K562 (cell line): ENCODE data around the gene NR0B2. TPM values are rescaled to one million over a fixed set of nuclear protein-coding genes. Genes with fewer than 3 reads are reported as not detected.
A peak's percentile ranks its signal among the peaks of the same experiment; 100 is the strongest.

Source experiments
- ATAC-seq: fragments of 200-7000 bp; cut with Tn5 transposase; 3 replicates; pipeline ENCODE4 v1.9.1; 2020; ENCODE audit warnings: moderate library complexity
- BruUV-seq: library from RNA; stranded (reverse); fragments of 400-500 nt; replicated peaks from 2 replicates; lab custom pipeline; 2021; lab: Mats Ljungman, UMichigan
- CTCF ChIA-PET: fragments of 300-600 bp; formaldehyde crosslinking; extraction: SDS; loops from one replicate; lab custom pipeline; 2021; ENCODE audit warnings: low intra/inter-chr PET ratio; lab: Yijun Ruan, JAX
- POLR2A ChIA-PET: fragments of 300-600, 350-650 bp; sonication (Branson Sonifier 250); formaldehyde crosslinking; extraction: SDS; loops from one replicate; lab custom pipeline; 2021; ENCODE audit warnings: antibody characterized with exemption, inconsistent platforms; lab: Yijun Ruan, JAX
- DNase-seq, 4 experiments: peaks; one replicate each; pipeline versions ENCODE4 v3.0.0 to v3.0.0-alpha.2; 2011 to 2018; ENCODE audit warnings: low spot score in 3 of 4, mixed read lengths in 3 of 4; ENCODE audit errors: extremely low read depth in 1 of 4
- FAIRE-seq: peaks from 2 replicates; lab custom pipeline; 2011; peaks lifted over from hg19 to GRCh38; lab: Jason Lieb, UNC
- H2AFZ ChIP-seq: 2 replicates; pipeline ENCODE4 v1.6.0; 2011; ENCODE audit warnings: low read depth, low read length, control low read depth, inconsistent platforms
- H3K27ac ChIP-seq: fragments of 200-600 bp; 3 replicates; pipeline ENCODE4 v1.8.0; 2011; ENCODE audit warnings: low read depth, mild to moderate bottlenecking, control low read depth, inconsistent platforms, low read length, moderate library complexity, mixed read lengths; ENCODE audit errors: extremely low read depth
- H3K27me3 ChIP-seq, 2 experiments: fragments of 300-600 bp in 1 of 2; 2 replicates in 1 of 2; 3 replicates in 1 of 2; pipeline versions ENCODE4 v1.6.0 to v1.8.0; 2011; ENCODE audit warnings: inconsistent platforms in 2 of 2, low read length in 2 of 2, mild to moderate bottlenecking in 1 of 2, mixed read lengths in 1 of 2, moderate library complexity in 1 of 2; ENCODE audit not compliant: control insufficient read depth in 2 of 2, insufficient read depth in 2 of 2
- H3K36me3 ChIP-seq: fragments of 300-600 bp; 3 replicates; pipeline ENCODE4 v1.8.0; 2011; ENCODE audit warnings: mild to moderate bottlenecking, low read length, inconsistent platforms; ENCODE audit not compliant: control insufficient read depth, insufficient read depth
- H3K4me1 ChIP-seq, 2 experiments: fragments of 200-600 bp in 1 of 2; replicated peaks in 1 of 2; 2 replicates in 1 of 2; 3 replicates in 1 of 2; pipeline versions ENCODE4 v1.5.1 to v1.8.0; 2011; ENCODE audit warnings: inconsistent platforms in 2 of 2, low read length in 2 of 2, mild to moderate bottlenecking in 1 of 2, mixed read lengths in 1 of 2, moderate library complexity in 1 of 2; ENCODE audit not compliant: control insufficient read depth in 2 of 2, insufficient read depth in 2 of 2
- H3K4me2 ChIP-seq: 2 replicates; pipeline ENCODE4 v1.6.1; 2011; ENCODE audit warnings: low read length, control low read depth, inconsistent platforms, mixed read lengths; ENCODE audit not compliant: insufficient read depth
- H3K4me3 ChIP-seq: fragments of 200-600 bp; sonication (generic), shearing (Covaris generic); 2 replicates; pipeline ENCODE4 v1.5.1; 2016; ENCODE audit warnings: control low read depth, inconsistent platforms
- H3K79me2 ChIP-seq: fragments of 200-600 bp; 3 replicates; pipeline ENCODE4 v1.8.0; 2011; ENCODE audit warnings: low read length, inconsistent platforms; ENCODE audit not compliant: control insufficient read depth, insufficient read depth
- H3K9ac ChIP-seq, 2 experiments: 2 replicates each; pipeline versions ENCODE4 v1.6.0 to v1.6.1; 2011; ENCODE audit warnings: low read depth in 2 of 2, low read length in 2 of 2, control low read depth in 1 of 2, inconsistent platforms in 1 of 2, mild to moderate bottlenecking in 1 of 2, mixed read lengths in 1 of 2; ENCODE audit not compliant: insufficient read depth in 1 of 2
- H3K9me1 ChIP-seq: one replicate; pipeline ENCODE4 v1.6.0; 2011; ENCODE audit warnings: inconsistent platforms, mild to moderate bottlenecking, low read length, moderate library complexity; ENCODE audit not compliant: control insufficient read depth, insufficient read depth
- H3K9me3 ChIP-seq: replicated peaks from 2 replicates; pipeline ENCODE4 v1.5.1; 2011; ENCODE audit warnings: low read depth, low read length, inconsistent platforms; ENCODE audit not compliant: control insufficient read depth, insufficient read depth
- H4K20me1 ChIP-seq: replicated peaks from 2 replicates; pipeline ENCODE4 v1.6.1; 2011; ENCODE audit warnings: low read length, inconsistent platforms, mixed read lengths; ENCODE audit not compliant: control insufficient read depth, insufficient read depth
- BACH1 ChIP-seq: fragments of 200-800 bp; sonication (Bioruptor generic); IDR thresholded peaks from 2 replicates; pipeline ENCODE4 v1.6.1; 2016; ENCODE audit warnings: missing genetic modification characterization, missing compliant biosample characterization
- IRF2 ChIP-seq: sonication (generic); formaldehyde crosslinking; IDR thresholded peaks from 2 replicates; pipeline ENCODE4 v1.8.1; 2022; ENCODE audit warnings: mild to moderate bottlenecking, missing genetic modification reagents
- RFX5 ChIP-seq: IDR thresholded peaks from 2 replicates; pipeline ENCODE4 v1.6.1; 2011; ENCODE audit warnings: low read depth, mild to moderate bottlenecking, improper control_type of control experiment, low read length
- SAP30 ChIP-seq: fragments of 200-600 bp; sonication (generic); IDR thresholded peaks from 2 replicates; pipeline ENCODE4 v1.6.1; 2012; ENCODE audit warnings: borderline replicate concordance, low read depth, mild to moderate bottlenecking, moderate library complexity, low read length, control low read depth, inconsistent platforms; ENCODE audit not compliant: insufficient read depth, poor library complexity, severe bottlenecking
- TOE1 ChIP-seq, 2 experiments: fragments of 450-650 bp in 1 of 2; sonication (generic) in 1 of 2; formaldehyde crosslinking in 1 of 2; IDR thresholded peaks; 2 replicates each; pipeline versions ENCODE4 v1.7.1 to v1.8.0; 2016 to 2022; ENCODE audit warnings: borderline replicate concordance in 2 of 2, mild to moderate bottlenecking in 2 of 2, antibody characterized with exemption in 1 of 2, inconsistent platforms in 1 of 2, low read depth in 1 of 2, missing genetic modification reagents in 1 of 2, moderate library complexity in 1 of 2
- ZBTB33 ChIP-seq: sonication (generic); formaldehyde crosslinking; IDR thresholded peaks from 2 replicates; pipeline ENCODE4 v1.8.1; 2023; ENCODE audit warnings: mild to moderate bottlenecking, missing genetic modification reagents
- ZNF165 ChIP-seq: fragments of 250-450 bp; sonication (Bioruptor Pico); IDR thresholded peaks from 2 replicates; pipeline ENCODE4 v1.4.0; 2020; ENCODE audit warnings: borderline replicate concordance
- ZNF584 ChIP-seq: fragments of 200-800 bp; sonication (Bioruptor generic); IDR thresholded peaks from 2 replicates; pipeline ENCODE4 v1.6.1; 2016; ENCODE audit warnings: low read depth, mild to moderate bottlenecking, missing genetic modification characterization, missing compliant biosample characterization
- WGBS: fragments of 100-300 bp; shearing (Covaris generic); methylation state at CpG from one replicate; pipeline ENCODE4 v1.1.6; 2016; ENCODE audit warnings: low coverage, mixed read lengths; ENCODE audit not compliant: insufficient coverage; ENCODE audit errors: missing lambda C conversion rate; 5-methylcytosine and 5-hydroxymethylcytosine counted together
- in situ Hi-C: fragments of 300-500 bp; cut with MboI; formaldehyde crosslinking; loops from 4 replicates; pipeline ENCODE4 v1.15.0; 2018; ENCODE audit warnings: inconsistent platforms, mixed read lengths
- intact Hi-C: fragments of 100-400 bp; cut with micrococcal nuclease; formaldehyde crosslinking; loops from 2 replicates; pipeline ENCODE4 v1.14.2; 2022
- polyA plus RNA-seq, 8 experiments: library from polyadenylated mRNA; depleted of rRNA in 4 of 8; stranded (reverse) in 5 of 8; unstranded in 3 of 8; fragments of >200 nt; fragmentation: Nextera tagmentation in 2 of 8; fragmentation: Illumina TruSeq in 1 of 8; extraction: Ambion mirVana in 2 of 8; extraction: Trizol in 1 of 8; gene quantifications; 2 replicates each; pipeline versions ENCODE4 v1.2.1 to v1.2.3, GENCODE V29; 2011 to 2014; ENCODE audit warnings: inconsistent platforms in 1 of 8, missing spikeins in 1 of 8
- total RNA-seq, 7 experiments: library from RNA; depleted of rRNA in 6 of 7; stranded (reverse); fragments of >200 nt in 6 of 7; fragmentation: Illumina TruSeq in 2 of 7; extraction: Trizol in 2 of 7; gene quantifications; 2 replicates each; pipeline versions ENCODE4 v1.2.1 to v1.2.3, GENCODE V29; 2011 to 2021; ENCODE audit warnings: low replicate concordance in 1 of 7

The NR0B2 gene
- total and polyA plus RNA-seq, 9 of the 15 experiments (the other 6 are each of a cell fraction or from before 2014, with no cell fraction given): not detected

- Histone ChIP-seq H3K4me3 (no peak overlapping the region), H3K9ac (peak overlapping the region in 1 of 2 experiments; percentile 65; a peak in 2 of 4 replicates), H2AFZ (no peak overlapping the region), H3K4me2 (no peak overlapping the region), H3K36me3 (peaks cover 77% of the 10 kb centered on the region; the same call in 2 of the 3 replicates), H3K4me1 (no peaks in the 10 kb centered on the region), H3K79me2 (no peaks in the 10 kb centered on the region), H3K27ac (no peak overlapping the region), H3K9me3 (no peaks in the 10 kb centered on the region), H3K27me3 (no peaks in the 10 kb centered on the region), H4K20me1 (no peaks in the 10 kb centered on the region), H3K9me1 (no peaks in the 10 kb centered on the region)
- ChIA-PET POLR2A (interaction anchor here (0.6 to 0.9 kb wide), 5 partner anchors 10 to 265 kb away, joined by 3 to 4 read pairs (median 3); partner anchors contain the start of gene GPN2), CTCF (interaction anchor here (4.3 kb wide), 1 partner anchor 26 kb away, joined by 53 read pairs; no protein-coding TSS in a partner anchor)
- BruUV-seq: no TSS peak
- in situ Hi-C loops: no loop called here
- no peak for FAIRE-seq
- ATAC-seq: no peak
- intact Hi-C loops: loop anchor here (5.0 kb wide), 2 partner anchors 67 to 87 kb away; no protein-coding TSS in a partner anchor
- TF ChIP-seq BACH1: no peak
- no peak for TF ChIP-seq TOE1 (IDR thresholded peaks at IDR 0.05; ENCODE audit: borderline replicate concordance)
- no peak for TF ChIP-seq TOE1 (CRISPR knock-in tag; IDR thresholded peaks at IDR 0.05; ENCODE audit: borderline replicate concordance, low read depth)
- TF ChIP-seq SAP30: no peak
- no peak for TF ChIP-seq ZNF165 (CRISPR knock-in tag)
- TF ChIP-seq ZBTB33: no peak
- no peak for TF ChIP-seq ZNF584 (CRISPR knock-in tag)
- no peak for TF ChIP-seq IRF2 (CRISPR knock-in tag)
- no peak for TF ChIP-seq RFX5
- no peak for DNase-seq
- WGBS: 91% methylated on average over 4 of the region's 4 CpGs
Measured at GRCh38 chr1:26879793-26880192, 34.0 kb downstream of the NR0B2 start.
